Measurements from ENCODE around the gene ATG10.
"Not testable (repeated sequence)": the region's sequence is repeated elsewhere in the genome, so short reads cannot be mapped to it uniquely, and the experiment has no call there.

DNA sequence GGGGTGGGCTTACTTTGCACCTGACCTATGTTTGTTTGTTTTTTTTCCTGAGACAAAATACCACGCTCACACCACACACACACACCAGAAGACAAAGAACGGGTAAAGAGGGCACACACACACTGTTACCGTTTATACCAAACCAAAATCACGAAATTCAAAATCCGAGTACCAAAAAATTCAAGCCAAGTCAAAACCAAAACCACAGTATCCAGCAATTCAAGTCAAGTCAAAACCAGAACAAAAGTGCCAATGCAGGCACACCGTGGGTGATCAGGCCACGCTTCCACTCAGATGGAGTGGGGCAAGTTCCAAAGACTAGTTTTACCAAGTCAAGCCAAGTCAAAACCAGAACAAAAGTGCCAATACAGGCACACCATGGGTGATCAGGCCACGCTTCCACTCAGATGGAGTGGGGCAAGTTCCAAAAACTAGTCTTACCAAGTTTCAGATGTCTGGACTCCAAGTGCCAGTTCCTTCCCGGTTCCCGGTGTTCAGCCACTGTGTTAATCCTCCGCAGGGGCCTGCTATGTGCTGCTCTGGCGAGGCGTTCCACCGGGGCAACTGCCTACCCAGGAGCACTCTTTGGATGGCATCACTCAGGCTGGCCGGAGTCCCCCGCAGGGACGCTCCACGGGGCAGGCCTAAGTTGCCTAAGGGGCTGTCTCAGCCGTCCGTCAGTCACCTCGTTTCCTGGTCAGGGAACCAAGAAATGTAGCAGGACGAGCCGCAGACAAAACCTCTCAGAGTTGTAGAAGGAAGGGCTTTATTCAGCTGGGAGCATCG lies 300.9 kb downstream of the ATG10 start:
- not testable (repeated sequence) for TF ChIP-seq SRSF1 (optimal IDR thresholded peaks at IDR 0.05; ENCODE audit: low read depth, low read length); TEAD2 (CRISPR knock-in tag; IDR thresholded peaks at IDR 0.05); ZKSCAN1 (IDR thresholded peaks at IDR 0.05; ENCODE audit: low read length); TCF7 (IDR thresholded peaks at IDR 0.05; ENCODE audit: low read depth)
- TF ChIP-seq, protein P1, sequence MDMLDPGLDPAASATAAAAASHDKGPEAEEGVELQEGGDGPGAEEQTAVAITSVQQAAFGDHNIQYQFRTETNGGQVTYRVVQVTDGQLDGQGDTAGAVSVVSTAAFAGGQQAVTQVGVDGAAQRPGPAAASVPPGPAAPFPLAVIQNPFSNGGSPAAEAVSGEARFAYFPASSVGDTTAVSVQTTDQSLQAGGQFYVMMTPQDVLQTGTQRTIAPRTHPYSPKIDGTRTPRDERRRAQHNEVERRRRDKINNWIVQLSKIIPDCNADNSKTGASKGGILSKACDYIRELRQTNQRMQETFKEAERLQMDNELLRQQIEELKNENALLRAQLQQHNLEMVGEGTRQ (IDR thresholded peaks at IDR 0.05; ENCODE audit: low read depth, low read length): not testable (repeated sequence)
- TF ChIP-seq, protein P1 (CRISPR knock-in tag; IDR thresholded peaks at IDR 0.05; ENCODE audit: borderline replicate concordance): not testable (repeated sequence)
- TF ChIP-seq, protein P2, sequence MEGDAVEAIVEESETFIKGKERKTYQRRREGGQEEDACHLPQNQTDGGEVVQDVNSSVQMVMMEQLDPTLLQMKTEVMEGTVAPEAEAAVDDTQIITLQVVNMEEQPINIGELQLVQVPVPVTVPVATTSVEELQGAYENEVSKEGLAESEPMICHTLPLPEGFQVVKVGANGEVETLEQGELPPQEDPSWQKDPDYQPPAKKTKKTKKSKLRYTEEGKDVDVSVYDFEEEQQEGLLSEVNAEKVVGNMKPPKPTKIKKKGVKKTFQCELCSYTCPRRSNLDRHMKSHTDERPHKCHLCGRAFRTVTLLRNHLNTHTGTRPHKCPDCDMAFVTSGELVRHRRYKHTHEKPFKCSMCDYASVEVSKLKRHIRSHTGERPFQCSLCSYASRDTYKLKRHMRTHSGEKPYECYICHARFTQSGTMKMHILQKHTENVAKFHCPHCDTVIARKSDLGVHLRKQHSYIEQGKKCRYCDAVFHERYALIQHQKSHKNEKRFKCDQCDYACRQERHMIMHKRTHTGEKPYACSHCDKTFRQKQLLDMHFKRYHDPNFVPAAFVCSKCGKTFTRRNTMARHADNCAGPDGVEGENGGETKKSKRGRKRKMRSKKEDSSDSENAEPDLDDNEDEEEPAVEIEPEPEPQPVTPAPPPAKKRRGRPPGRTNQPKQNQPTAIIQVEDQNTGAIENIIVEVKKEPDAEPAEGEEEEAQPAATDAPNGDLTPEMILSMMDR (CRISPR knock-in tag; IDR thresholded peaks at IDR 0.05): not testable (repeated sequence)
